CD4-positive, alpha-beta T cell treated with Interleukin-4 for 1 hour (primary cell): ENCODE results near the gene RFNG.

ENCODE experiments used
- DNase-seq, 2 donors: peaks; one replicate each; pipeline ENCODE4 v3.0.0-alpha.2; 2020 to 2022

Gene RFNG

GRCh38 chr17:81998691-81999438, 52.7 kb downstream of the RFNG start:
- DNase-seq: no peak

GRCh38 chr17:81998212-81998611, 53.4 kb downstream of the RFNG start:
- no peak for DNase-seq
